H54 (cell line): ENCODE measurements around the gene EEPD1.

Experiments
- DNase-seq: peaks from one replicate; pipeline ENCODE4 v3.0.0; 2011; ENCODE audit warnings: low spot score, mixed read lengths; ENCODE audit not compliant: insufficient read length
- FAIRE-seq: peaks from 3 replicates; lab custom pipeline; 2011; peaks lifted over from hg19 to GRCh38; lab: Jason Lieb, UNC
- POLR2A ChIP-seq: IDR thresholded peaks from 2 replicates; pipeline ENCODE4 v1.6.1; 2011; ENCODE audit warnings: low read depth, mild to moderate bottlenecking, low read length

EEPD1 gene

DNA sequence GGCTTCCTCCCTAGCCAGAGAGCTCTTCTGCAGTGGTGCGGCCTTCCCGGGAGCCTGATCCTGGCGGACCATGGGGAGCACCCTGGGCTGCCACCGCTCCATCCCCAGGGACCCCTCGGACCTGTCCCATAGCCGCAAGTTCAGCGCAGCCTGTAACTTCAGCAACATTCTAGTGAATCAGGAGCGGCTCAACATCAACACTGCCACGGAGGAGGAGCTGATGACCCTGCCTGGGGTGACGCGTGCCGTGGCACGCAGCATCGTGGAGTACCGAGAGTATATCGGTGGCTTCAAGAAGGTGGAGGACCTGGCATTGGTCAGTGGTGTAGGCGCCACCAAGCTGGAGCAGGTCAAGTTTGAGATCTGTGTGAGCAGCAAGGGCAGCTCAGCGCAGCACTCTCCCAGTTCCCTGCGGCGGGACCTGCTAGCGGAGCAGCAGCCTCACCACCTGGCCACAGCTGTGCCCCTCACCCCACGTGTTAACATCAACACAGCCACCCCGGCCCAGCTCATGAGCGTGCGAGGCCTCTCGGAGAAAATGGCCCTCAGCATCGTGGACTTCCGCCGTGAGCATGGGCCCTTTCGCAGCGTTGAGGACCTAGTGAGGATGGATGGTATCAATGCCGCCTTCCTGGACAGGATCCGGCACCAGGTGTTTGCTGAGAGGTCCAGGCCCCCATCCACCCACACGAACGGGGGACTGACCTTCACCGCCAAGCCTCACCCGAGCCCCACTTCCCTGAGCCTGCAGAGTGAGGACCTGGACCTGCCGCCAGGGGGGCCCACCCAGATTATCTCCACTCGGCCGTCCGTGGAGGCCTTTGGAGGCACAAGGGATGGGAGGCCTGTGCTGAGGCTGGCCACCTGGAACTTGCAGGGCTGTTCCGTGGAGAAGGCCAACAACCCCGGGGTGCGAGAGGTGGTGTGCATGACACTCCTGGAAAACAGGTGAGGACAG is 1.5 kb downstream of the EEPD1 start:
- DNase-seq (no peak), FAIRE-seq (no peak)
- TF ChIP-seq POLR2A, result no peak

DNA sequence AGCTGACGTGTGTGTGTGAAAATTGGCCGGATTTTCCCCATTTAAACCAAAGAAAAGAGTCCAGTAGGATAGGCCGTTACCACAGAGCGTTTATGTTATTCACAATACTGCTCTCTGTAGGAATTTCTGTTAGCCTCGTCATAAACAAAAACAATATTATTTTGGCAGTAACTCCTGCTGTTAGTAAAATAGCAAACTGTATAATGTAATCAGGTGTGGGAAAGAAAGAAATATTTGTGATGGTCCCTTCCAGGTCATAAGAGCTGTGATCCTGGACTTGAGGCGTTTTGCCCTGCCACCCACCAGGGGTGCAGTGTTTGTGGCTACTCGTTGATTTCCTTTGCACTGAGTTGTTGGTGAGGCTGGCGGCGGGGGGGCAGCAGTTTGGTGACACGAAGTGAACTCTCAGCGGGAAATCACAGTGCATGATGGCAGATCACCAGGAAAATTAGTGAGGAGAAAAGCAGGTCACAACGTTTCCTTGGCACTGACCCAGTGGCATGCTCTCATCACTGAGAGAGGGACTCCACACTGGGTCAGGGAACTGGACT is 2.8 kb downstream of the EEPD1 start:
- no peak for FAIRE-seq
- peak; percentile 59 for DNase-seq
- TF ChIP-seq POLR2A, result no peak

DNA sequence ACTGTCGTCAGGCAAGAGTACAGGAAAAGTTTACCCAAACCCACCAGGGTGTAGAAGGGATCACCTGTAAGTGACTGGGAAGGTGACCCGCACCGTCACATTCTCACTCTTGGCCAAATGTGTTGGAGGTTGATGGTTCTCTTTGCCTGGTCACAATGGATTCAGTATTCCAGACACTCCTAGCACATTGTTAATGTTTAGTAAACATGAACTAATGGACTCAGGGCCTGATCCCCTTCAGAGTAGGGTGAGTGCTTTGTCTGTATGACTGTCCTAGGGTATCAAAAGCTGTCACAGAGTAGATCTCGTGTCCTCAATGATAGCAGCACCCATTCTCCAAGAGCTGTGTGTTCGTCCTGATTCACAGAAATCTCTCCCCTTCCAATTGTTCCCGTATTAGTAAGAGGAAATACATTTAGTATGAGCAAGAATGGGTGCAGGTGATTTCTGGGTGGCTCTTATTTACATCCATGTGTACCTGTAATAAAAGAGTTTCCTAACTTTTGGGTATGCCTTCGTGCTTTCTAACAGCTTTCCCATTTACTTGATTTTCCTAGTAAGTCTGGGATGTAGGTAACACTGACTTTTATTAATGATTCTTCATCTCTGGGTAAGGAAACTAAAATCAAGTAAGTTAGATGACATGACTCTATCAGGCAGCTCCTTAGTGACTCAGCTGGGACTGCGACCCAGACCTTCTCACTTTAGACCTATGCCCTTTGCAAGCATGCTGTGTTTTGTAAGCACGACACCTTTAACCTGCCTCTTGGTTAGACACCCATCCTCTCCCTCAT is 4.7 kb downstream of the EEPD1 start:
- FAIRE-seq, result no peak
- DNase-seq, result no peak
- TF ChIP-seq POLR2A, result no peak

DNA sequence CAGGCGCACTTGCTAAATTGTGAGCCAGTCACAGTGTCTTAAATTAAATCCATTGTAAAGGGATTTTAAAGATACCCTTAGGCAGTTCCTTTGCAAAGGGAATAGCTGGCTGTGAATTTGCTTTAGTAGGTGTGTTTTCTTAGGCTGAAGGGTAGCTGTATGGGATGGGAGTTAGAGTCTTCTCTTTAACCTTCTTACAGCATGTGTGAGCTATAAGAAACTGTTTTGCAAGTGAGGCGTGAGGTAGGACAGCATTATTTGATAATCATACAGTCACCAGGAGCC is 5.2 kb downstream of the EEPD1 start:
- FAIRE-seq (no peak), DNase-seq (no peak)
- no peak for TF ChIP-seq POLR2A

DNA sequence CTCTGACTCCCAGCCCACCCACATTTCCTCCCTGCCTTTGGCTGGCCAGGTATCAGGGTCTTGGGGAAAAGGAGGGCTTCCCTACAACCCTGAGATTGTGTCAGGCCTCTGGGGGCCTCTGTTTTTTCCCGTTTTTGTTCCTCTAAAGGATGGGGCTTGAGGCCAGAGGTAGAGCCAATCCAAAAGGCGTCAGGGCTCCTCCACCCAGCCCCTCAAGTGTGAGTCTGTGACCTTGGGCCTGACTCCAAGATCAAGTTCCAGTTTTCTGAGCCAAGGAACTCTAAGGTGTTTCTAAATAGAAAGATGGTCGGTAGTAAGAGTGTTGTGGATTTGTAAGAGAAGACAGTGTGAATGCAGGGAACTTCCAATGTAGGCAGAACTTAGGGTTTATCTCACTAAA is 6.6 kb downstream of the EEPD1 start:
- DNase-seq (no peak), FAIRE-seq (no peak)
- TF ChIP-seq POLR2A, result no peak

DNA sequence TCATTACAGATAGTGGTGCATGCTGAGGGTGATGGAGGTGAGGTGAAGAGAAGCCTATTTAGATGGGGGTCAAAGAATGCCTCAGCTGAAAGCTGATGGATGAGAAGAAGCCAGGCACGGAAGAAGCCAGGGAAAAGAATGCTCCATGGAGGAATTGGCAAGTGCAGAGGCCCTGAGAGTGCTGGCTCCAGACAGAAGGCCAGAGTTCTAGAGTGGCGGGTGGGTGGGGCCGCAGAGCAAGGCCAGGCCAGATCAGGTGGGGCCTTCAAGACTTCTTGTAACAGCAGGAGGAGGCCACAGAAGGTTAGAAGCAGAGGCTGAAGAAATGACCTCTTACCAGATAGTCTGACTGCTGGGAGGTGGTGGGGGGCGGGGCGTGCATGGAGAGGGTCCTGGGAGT is 7.3 kb downstream of the EEPD1 start:
- FAIRE-seq, result no peak
- no peak for DNase-seq
- TF ChIP-seq POLR2A, result no peak

DNA sequence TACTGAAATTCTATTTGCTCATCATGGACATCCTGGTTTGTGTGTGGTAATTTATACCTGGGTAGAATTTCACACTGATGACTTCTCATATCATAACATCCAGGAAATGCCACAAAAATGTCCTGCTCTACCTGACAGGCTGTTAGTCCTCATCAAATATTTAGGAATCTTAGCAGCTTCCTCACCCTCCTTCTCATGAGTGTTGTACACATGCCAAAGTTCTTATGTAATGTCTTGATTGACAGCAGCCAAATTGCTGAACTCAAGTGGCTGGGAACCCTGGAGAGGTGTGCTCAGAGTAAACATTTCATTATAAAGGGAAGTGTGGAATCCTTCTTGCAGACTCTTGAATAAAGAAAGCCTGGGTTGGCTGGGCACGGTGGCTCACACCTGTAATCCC is 8.9 kb downstream of the EEPD1 start:
- FAIRE-seq (no peak), DNase-seq (no peak)
- no peak for TF ChIP-seq POLR2A

DNA sequence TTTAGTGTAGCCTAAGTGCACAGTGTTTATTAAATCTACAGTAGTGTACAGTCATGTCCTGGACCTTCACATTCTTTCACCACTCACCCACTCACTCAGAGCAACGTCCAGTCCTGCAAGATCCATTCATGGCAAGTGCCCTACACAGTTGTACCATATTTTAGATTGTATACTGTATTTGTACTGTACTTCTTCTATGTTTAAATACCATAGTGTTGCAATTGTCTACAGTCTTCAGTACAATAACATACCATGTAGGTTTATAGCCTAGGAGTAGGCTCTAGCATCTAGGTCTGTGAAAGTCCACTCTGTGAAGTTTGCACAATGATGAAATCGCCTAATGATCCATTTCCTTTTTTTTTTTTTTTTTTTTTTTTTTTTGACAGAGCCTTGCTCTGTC is 12.0 kb downstream of the EEPD1 start:
- no peak for TF ChIP-seq POLR2A
- no peak for DNase-seq
- FAIRE-seq, result no peak

DNA sequence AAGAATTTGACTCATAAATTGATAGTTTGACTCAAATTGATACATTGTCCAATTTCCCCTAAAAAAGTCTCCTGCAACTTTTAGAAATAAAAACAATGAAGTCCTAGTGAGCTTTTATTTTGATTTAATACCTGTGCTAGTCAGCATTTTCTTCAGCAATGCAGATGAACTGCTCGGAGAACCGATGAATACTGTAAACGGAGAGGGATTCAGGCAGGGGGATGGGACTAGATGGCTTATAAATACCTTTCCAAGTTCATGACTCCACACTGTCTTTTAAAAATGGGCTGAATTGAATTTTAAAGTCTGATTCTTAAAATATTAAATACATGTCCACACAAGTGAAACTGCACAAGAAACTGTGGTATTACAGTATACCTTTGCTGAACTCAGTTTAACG is 12.7 kb downstream of the EEPD1 start:
- FAIRE-seq, result no peak

DNA sequence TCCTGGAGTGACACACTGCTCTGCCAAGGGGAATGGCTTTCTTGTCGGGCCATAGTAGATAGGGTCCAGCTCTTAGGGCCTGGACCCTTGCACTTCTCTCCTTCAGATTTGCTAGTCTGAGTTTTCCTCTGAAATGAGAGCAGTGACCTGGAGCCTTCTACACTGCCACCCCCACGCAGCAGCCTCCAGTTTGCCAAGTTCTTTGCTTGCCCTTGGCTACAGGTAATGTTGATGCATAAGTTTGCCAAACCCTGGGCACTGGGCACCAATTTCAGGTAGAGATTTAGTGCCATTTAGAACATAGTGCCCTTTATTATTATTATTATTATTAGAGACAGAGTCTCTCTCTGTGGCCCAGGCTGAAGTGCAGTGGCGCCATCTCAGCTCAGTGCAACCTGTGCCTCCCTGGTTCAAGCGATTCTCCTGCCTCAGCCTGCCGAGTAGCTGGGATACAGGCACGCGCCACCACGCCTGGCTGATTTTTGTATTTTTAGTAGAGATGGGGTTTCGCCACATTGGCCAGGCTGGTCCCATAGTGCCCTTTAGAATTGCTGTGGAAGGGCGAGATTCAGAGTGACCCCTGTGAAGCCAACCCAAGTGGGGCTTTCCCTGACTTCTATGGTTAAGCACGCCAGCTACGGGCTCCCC is 14.5 kb downstream of the EEPD1 start:
- FAIRE-seq, result no peak
- no peak for TF ChIP-seq POLR2A

More for the DNA sequence above, 12.7 kb downstream of the EEPD1 start:
- TF ChIP-seq POLR2A, result no peak
- DNase-seq, result no peak

DNA sequence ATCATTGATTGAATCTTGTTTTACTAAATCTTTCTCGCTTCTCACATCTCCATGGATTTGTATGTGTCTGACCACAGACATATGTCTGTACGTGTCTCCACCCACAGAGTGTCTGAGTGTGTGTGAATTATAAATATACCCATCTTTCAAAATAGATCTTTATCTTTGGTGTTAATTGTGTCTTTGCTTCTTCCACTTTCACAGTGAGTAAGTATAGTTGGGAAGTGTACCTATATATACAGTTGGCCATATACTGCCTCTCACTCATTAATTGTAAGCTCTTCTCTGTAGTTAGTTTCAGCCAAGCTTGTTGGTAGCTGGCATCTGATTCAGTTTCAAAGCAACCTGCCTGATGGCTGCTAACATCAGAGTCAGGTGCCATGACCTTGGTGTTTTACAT is 18.4 kb downstream of the EEPD1 start:
- DNase-seq (no peak), FAIRE-seq (no peak)
- TF ChIP-seq POLR2A, result no peak

More for the DNA sequence above, 14.5 kb downstream of the EEPD1 start:
- no peak for DNase-seq

DNA sequence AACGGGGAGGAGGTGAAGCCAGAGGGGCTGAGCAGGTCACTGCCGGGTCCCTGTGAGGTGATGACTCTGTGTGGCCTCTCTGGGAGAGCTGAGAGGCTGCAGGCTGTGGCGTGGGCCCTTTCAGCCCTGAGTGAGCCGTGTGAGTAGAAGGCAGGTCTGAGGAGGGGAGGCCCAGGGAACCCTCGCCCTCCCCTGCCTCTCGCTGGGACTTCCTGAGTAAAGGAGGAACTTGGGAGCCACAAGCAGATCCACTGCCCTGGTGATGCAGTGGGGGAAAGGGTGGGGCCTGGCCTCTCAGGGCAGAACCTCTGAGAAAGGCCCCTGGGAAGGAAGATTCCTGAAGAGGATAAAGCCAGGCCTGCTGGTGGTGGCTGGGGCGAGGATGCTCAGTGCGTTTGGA is 22.8 kb downstream of the EEPD1 start:
- TF ChIP-seq POLR2A, result no peak
- FAIRE-seq (no peak), DNase-seq (no peak)

DNA sequence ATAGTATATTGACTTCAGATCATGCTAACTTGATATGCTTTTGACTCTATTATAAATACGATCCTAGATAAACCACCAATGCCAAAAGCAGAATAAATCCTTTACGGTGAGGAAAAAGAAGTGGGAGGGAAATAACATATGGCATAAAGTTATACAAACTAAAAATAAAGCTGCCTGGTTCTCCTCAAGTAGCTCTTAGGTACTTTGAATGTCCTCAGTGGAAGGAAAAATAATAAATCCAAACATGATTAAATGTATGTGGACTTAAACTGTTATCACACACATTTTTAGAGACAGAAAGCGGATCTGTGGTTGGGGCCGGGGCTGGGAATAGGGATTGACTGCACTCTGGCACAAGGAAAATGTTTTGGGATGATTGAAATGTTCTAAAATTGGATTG is 23.6 kb downstream of the EEPD1 start:
- FAIRE-seq (no peak), DNase-seq (no peak)
- no peak for TF ChIP-seq POLR2A

DNA sequence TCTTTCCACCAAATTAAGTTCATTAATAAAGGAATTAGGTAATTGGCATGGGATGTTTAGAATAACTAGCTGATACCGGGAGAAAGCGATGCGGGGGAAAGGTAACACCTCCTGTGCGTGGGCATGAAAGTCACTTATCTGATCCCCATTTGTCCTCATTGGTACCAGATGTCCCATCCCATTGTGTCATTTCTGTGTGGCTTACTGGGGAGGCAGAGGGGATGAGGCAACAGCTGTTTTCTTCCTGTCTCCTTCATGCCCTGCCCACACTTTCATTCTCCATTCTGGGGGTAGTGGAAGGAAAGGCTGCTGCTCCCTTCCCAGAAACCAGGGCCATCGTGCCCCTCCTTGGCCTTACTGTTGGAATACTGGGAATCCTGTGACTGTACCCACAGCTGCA is 27.1 kb downstream of the EEPD1 start:
- no peak for FAIRE-seq

DNA sequence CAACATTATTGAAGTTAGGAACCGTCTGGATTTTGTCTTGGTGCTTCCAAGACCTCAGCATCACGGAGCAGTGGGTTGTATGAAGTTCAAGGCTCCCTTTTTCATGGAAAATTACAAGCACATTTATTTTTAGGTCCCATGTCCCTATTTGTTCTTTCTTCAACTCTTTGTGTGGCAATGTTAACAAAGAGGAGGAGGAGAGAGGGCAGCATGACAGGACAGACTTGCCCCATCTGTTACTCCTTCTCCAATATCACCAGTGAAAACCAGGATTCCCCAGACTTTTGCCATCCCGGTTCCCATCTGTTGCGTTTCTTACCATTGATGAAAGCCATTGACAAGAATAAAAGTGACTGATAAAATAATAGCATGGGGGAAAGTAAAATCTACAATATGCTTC is 28.6 kb downstream of the EEPD1 start:
- no peak for FAIRE-seq
- TF ChIP-seq POLR2A, result no peak
- DNase-seq, result no peak

More for the DNA sequence above, 27.1 kb downstream of the EEPD1 start:
- TF ChIP-seq POLR2A, result no peak
- no peak for DNase-seq
